Superior temporal gyrus (tissue), 1 donor: Measurements from ENCODE around the gene FAM219A.
"Not testable (repeated sequence)": the region's sequence is repeated elsewhere in the genome, so short reads cannot be mapped to it uniquely, and the experiment has no call there.

ENCODE experiments used
- DNase-seq: peaks from one replicate; pipeline ENCODE4 v3.0.0-alpha.2; 2016; ENCODE audit errors: extremely low spot score

The FAM219A gene

GRCh38 chr9:34376596-34377403, 81.6 kb downstream of the FAM219A start, which contains the start of gene MYORG:
Gene MYORG, minus strand, starts transcription at chr9:34376898. Its CDS starts 3,955 bp downstream, at chr9:34372943.
- DNase-seq = peak; percentile 87

GRCh38 chr9:34375901-34376595, 82.3 kb downstream of the FAM219A start:
- DNase-seq = no peak

GRCh38 chr9:34374905-34375552, 83.3 kb downstream of the FAM219A start:
- DNase-seq = no peak

GRCh38 chr9:34374339-34374738, 84.0 kb downstream of the FAM219A start:
- DNase-seq = no peak

- DNase-seq = no peak
Observed at GRCh38 chr9:34373749-34374148, 84.6 kb downstream of the FAM219A start.

- DNase-seq = no peak
Observed at GRCh38 chr9:34372467-34373011, 85.8 kb downstream of the FAM219A start.

GRCh38 chr9:34371886-34372466, 86.4 kb downstream of the FAM219A start:
- DNase-seq = no peak

- no peak for DNase-seq
Observed at GRCh38 chr9:34370970-34371880, 87.1 kb downstream of the FAM219A start.

GRCh38 chr9:34370335-34370969, 87.9 kb downstream of the FAM219A start:
- DNase-seq = no peak

- DNase-seq = no peak
Observed at GRCh38 chr9:34369636-34370035, 88.7 kb downstream of the FAM219A start.

- not testable (repeated sequence) for DNase-seq
Observed at GRCh38 chr9:34368796-34369195, 89.6 kb downstream of the FAM219A start.

- DNase-seq = not testable (repeated sequence)
Observed at GRCh38 chr9:34367751-34368410, 90.5 kb downstream of the FAM219A start.

- DNase-seq = no peak
Observed at GRCh38 chr9:34366365-34366764, 92.0 kb downstream of the FAM219A start.

- DNase-seq = no peak
Observed at GRCh38 chr9:34365282-34365681, 93.1 kb downstream of the FAM219A start.

GRCh38 chr9:34363619-34364351, 94.6 kb downstream of the FAM219A start:
- DNase-seq = no peak

GRCh38 chr9:34362614-34363214, 95.7 kb downstream of the FAM219A start:
- no peak for DNase-seq

- DNase-seq = not testable (repeated sequence)
Observed at GRCh38 chr9:34352957-34353356, 105.4 kb downstream of the FAM219A start.

- not testable (repeated sequence) for DNase-seq
Observed at GRCh38 chr9:34352122-34352652, 106.2 kb downstream of the FAM219A start.
